CD4-positive, alpha-beta T cell (primary cell): ENCODE data around the gene ELSPBP1. TPM values are rescaled to one million over a fixed set of nuclear protein-coding genes. Genes with fewer than 3 reads are reported as not detected.
"Not testable (repeated sequence)": the region's sequence is repeated elsewhere in the genome, so short reads cannot be mapped to it uniquely, and the experiment has no call there.

Source experiments
- ATAC-seq: fragments of 200-7000 bp; cut with Tn5 transposase; one replicate; pipeline ENCODE4 v1.10.0; 2022; ENCODE audit warnings: mild to moderate bottlenecking; ENCODE audit not compliant: poor library complexity
- CTCF ChIA-PET: fragments of 350-600 bp; sonication (Branson Sonifier 250); formaldehyde crosslinking; loops from one replicate; lab custom pipeline; 2021; ENCODE audit warnings: antibody characterized with exemption, inconsistent platforms; lab: Charles Lee
- POLR2A ChIA-PET: fragments of 350-600 bp; sonication (Branson Sonifier 250); formaldehyde crosslinking; loops from one replicate; lab custom pipeline; 2021; ENCODE audit warnings: antibody characterized with exemption, inconsistent platforms; lab: Charles Lee
- DNase-seq, 14 experiments: peaks; one replicate each; pipeline ENCODE4 v3.0.0-alpha.2; 2013 to 2020; ENCODE audit warnings: mixed read lengths in 2 of 14
- H3K27ac ChIP-seq, 2 donors: one replicate each; pipeline versions ENCODE4 v1.5.1 to v1.7.0; 2013; ENCODE audit warnings: low read length in 2 of 2, low read depth in 1 of 2, mild to moderate bottlenecking in 1 of 2
- H3K27me3 ChIP-seq, 2 experiments: 1 replicate in 1 of 2; 2 replicates in 1 of 2; pipeline versions ENCODE4 v1.6.1 to v1.7.0; 2013; ENCODE audit warnings: low read length in 2 of 2, control low read depth in 1 of 2, mild to moderate bottlenecking in 1 of 2, moderate library complexity in 1 of 2; ENCODE audit not compliant: insufficient read depth in 2 of 2, control insufficient read depth in 1 of 2
- H3K36me3 ChIP-seq: one replicate; pipeline ENCODE4 v1.6.1; 2013; ENCODE audit warnings: low read length, control low read depth; ENCODE audit not compliant: insufficient read depth
- H3K4me1 ChIP-seq: one replicate; pipeline ENCODE4 v1.6.1; 2013; ENCODE audit warnings: low read length, control low read depth; ENCODE audit not compliant: insufficient read depth
- H3K4me3 ChIP-seq: one replicate; pipeline ENCODE4 v1.5.1; 2013; ENCODE audit warnings: mild to moderate bottlenecking, low read length, moderate library complexity
- H3K9me3 ChIP-seq, 2 experiments: 1 replicate in 1 of 2; 2 replicates in 1 of 2; pipeline versions ENCODE4 v1.6.1 to v1.7.0; 2013; ENCODE audit warnings: low read length in 2 of 2, mild to moderate bottlenecking in 2 of 2, control low read depth in 1 of 2, moderate library complexity in 1 of 2; ENCODE audit not compliant: control insufficient read depth in 1 of 2, insufficient read depth in 1 of 2
- H3K27ac Mint-ChIP-seq: one replicate; pipeline ENCODE4 v1.8.0; 2020; ENCODE audit warnings: mixed read lengths
- H3K27me3 Mint-ChIP-seq: one replicate; pipeline ENCODE4 v1.8.0; 2021; ENCODE audit warnings: mixed read lengths
- H3K36me3 Mint-ChIP-seq: one replicate; pipeline ENCODE4 v1.8.0; 2021; ENCODE audit warnings: low read depth, mixed read lengths
- H3K4me1 Mint-ChIP-seq: one replicate; pipeline ENCODE4 v1.8.0; 2021; ENCODE audit warnings: low read depth, mixed read lengths
- H3K4me3 Mint-ChIP-seq: one replicate; pipeline ENCODE4 v1.8.0; 2020; ENCODE audit warnings: mild to moderate bottlenecking, mixed read lengths
- H3K9me3 Mint-ChIP-seq: one replicate; pipeline ENCODE4 v1.8.0; 2020; ENCODE audit warnings: mixed read lengths
- intact Hi-C, 2 experiments: fragments of 100-400 bp; cut with DNase I in 1 of 2; cut with micrococcal nuclease in 1 of 2; formaldehyde crosslinking; loops; one replicate each; pipeline versions ENCODE4 v1.15.1 to v1.9.0; 2023 to 2025; cut with DNase I, micrococcal nuclease
- total RNA-seq, 174 experiments: library from RNA in 2 of 174; stranded (reverse) in 2 of 174; gene quantifications; one replicate each; pipeline ENCODE4 v1.2.3 and lab custom pipeline; 2021 to 2026
- TF ChIP-seq, protein P1 (sequence below): fragments of 200-600 bp; IDR thresholded peaks from one replicate; pipeline ENCODE4 v1.8.0; 2022; ENCODE audit warnings: antibody characterized with exemption, mild to moderate bottlenecking

Gene ELSPBP1
- total RNA-seq, 2 experiments from 2014 or later = not detected

DNA sequence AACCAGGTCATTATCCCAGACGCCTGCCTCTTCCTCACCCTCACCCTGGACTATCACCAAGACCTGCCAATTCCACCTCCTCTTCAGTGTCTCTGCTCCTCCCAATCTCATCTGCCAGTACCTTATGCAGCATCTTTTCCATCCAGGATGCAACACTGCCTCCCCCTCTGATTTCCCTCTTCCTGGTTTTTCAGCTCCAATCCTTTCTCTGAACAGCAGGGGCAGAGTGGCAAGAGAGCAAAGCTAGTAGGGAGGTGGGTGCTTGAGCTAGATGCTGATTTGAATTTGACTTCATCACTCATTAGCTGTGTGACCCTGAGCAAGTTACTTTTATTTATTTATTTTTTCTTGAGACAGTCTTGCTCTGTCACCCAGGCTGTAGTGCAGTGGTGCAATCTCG lies 75.0 kb downstream of the ELSPBP1 start:
- Mint-ChIP-seq H3K27ac (no peak overlapping the region), H3K27me3 (no peaks in the 10 kb centered on the region), H3K4me1 (no peaks in the 10 kb centered on the region), H3K4me3 (no peak overlapping the region), H3K36me3 (no peaks in the 10 kb centered on the region), H3K9me3 (no peaks in the 10 kb centered on the region)
- no peak overlapping the region for H3K27ac ChIP-seq
- TF ChIP-seq, protein P1, sequence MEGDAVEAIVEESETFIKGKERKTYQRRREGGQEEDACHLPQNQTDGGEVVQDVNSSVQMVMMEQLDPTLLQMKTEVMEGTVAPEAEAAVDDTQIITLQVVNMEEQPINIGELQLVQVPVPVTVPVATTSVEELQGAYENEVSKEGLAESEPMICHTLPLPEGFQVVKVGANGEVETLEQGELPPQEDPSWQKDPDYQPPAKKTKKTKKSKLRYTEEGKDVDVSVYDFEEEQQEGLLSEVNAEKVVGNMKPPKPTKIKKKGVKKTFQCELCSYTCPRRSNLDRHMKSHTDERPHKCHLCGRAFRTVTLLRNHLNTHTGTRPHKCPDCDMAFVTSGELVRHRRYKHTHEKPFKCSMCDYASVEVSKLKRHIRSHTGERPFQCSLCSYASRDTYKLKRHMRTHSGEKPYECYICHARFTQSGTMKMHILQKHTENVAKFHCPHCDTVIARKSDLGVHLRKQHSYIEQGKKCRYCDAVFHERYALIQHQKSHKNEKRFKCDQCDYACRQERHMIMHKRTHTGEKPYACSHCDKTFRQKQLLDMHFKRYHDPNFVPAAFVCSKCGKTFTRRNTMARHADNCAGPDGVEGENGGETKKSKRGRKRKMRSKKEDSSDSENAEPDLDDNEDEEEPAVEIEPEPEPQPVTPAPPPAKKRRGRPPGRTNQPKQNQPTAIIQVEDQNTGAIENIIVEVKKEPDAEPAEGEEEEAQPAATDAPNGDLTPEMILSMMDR = no peak
- H3K36me3 ChIP-seq = no peaks in the 10 kb centered on the region
- H3K4me1 ChIP-seq = no peaks in the 10 kb centered on the region
- intact Hi-C loops = no loop called here
- CTCF ChIA-PET = no interaction called here
- no peak for ATAC-seq
- no peaks in the 10 kb centered on the region for H3K9me3 ChIP-seq
- POLR2A ChIA-PET = no interaction called here
- no peaks in the 10 kb centered on the region for H3K27me3 ChIP-seq
- no peak for DNase-seq
- H3K4me3 ChIP-seq = no peak overlapping the region

DNA sequence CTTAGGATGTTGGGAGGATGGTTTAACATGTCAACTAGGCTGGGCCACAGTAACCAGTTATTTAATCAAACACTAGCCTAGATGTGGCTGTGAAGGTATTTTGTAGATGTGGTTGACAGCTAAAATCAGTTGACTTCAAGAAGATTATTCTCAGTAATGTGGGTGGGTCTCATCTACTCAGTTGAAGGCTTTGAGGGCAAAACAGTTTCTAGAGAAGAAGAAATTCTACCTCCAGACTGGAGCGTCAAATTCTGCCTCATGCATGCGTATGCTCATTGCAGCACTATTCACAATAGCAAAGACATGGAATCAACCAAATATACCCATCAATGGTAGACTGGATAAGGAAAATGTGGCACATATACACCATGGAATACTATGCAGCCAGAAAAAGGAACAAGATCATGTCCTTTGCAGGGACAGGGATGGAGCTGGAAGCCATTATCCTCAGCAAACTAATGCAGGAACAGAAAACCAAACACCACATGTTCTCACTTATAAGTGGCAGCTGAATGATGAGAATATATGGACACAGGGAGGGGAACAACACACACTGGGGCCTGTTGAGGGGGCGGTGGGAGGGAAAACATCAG lies 75.8 kb downstream of the ELSPBP1 start:
- H3K36me3 Mint-ChIP-seq, CTCF ChIA-PET, H3K4me1 ChIP-seq, H3K4me1 Mint-ChIP-seq, H3K4me3 Mint-ChIP-seq, POLR2A ChIA-PET, H3K9me3 ChIP-seq, DNase-seq, H3K27ac Mint-ChIP-seq, H3K36me3 ChIP-seq, H3K4me3 ChIP-seq, H3K27me3 ChIP-seq, intact Hi-C loops, ATAC-seq, H3K9me3 Mint-ChIP-seq, H3K27ac ChIP-seq, H3K27me3 Mint-ChIP-seq: not testable (repeated sequence)

Other genes starting within 250 kb of the ELSPBP1 start
- gene NOP53, start 249.1 kb upstream of the ELSPBP1 start, total RNA-seq = 1,000 to 10,000 TPM; 1,074 to 1,154 TPM
- gene SELENOW, start 215.9 kb upstream of the ELSPBP1 start, total RNA-seq = 10 to 100 TPM; 71.6 TPM
- gene TPRX1, start 190.1 kb upstream of the ELSPBP1 start, total RNA-seq = not detected
- gene CRX, start 172.7 kb upstream of the ELSPBP1 start, total RNA-seq = not detected
- gene TPRX2, start 135.4 kb upstream of the ELSPBP1 start, total RNA-seq = not detected
- gene SULT2A1, start 108.3 kb upstream of the ELSPBP1 start, total RNA-seq = not detected
- not detected for gene BSPH1, start 2.5 kb upstream of the ELSPBP1 start, total RNA-seq
- not detected for gene CABP5, start 49.4 kb downstream of the ELSPBP1 start, total RNA-seq
- 1 to 10 TPM; 1.9 TPM for gene PLA2G4C, start 116.2 kb downstream of the ELSPBP1 start, total RNA-seq
- gene LIG1, start 175.7 kb downstream of the ELSPBP1 start, total RNA-seq = 10 to 100 TPM; 62.8 to 70.7 TPM
- 1 to 10 TPM; 2.5 to 3.1 TPM for gene ZSWIM9, start 176.0 kb downstream of the ELSPBP1 start, total RNA-seq